CD14-positive monocyte (primary cell): ENCODE data around the gene PRKD1. TPM values are rescaled to one million over a fixed set of nuclear protein-coding genes. Genes with fewer than 3 reads are reported as not detected.

ENCODE experiments used
- DNase-seq, 3 donors: peaks; one replicate each; pipeline ENCODE4 v3.0.0-alpha.2; 2011 to 2022
- H2AFZ ChIP-seq: 2 replicates; pipeline ENCODE4 v1.6.0; 2012; ENCODE audit warnings: mild to moderate bottlenecking, low read depth, low read length, inconsistent platforms; ENCODE audit not compliant: insufficient read depth, poor library complexity, severe bottlenecking
- H3K27ac ChIP-seq, 2 donors: 1 replicate in 1 of 2; 2 replicates in 1 of 2; pipeline ENCODE4 v1.5.1; 2012 to 2013; ENCODE audit warnings: low read length in 2 of 2, control low read depth in 1 of 2, inconsistent platforms in 1 of 2, low read depth in 1 of 2, mild to moderate bottlenecking in 1 of 2
- H3K27me3 ChIP-seq, 2 donors: one replicate each; pipeline versions ENCODE4 v1.6.0 to v1.6.1; 2011 to 2013; ENCODE audit warnings: low read length in 2 of 2; ENCODE audit not compliant: control insufficient read depth in 2 of 2, insufficient read depth in 2 of 2
- H3K36me3 ChIP-seq, 2 donors: replicated peaks in 1 of 2; 1 replicate in 1 of 2; 2 replicates in 1 of 2; pipeline versions ENCODE4 v1.5.1 to v1.6.1; 2012 to 2013; ENCODE audit warnings: low read length in 2 of 2, control low read depth in 1 of 2, inconsistent platforms in 1 of 2, mild to moderate bottlenecking in 1 of 2; ENCODE audit not compliant: insufficient read depth in 2 of 2, control insufficient read depth in 1 of 2
- H3K4me1 ChIP-seq, 2 donors: 1 replicate in 1 of 2; 2 replicates in 1 of 2; pipeline versions ENCODE4 v1.5.1 to v1.6.1; 2012 to 2013; ENCODE audit warnings: low read length in 2 of 2, control low read depth in 1 of 2, inconsistent platforms in 1 of 2, mild to moderate bottlenecking in 1 of 2, moderate library complexity in 1 of 2; ENCODE audit not compliant: insufficient read depth in 2 of 2, control insufficient read depth in 1 of 2
- H3K4me2 ChIP-seq: replicated peaks from 2 replicates; pipeline ENCODE3; 2012; ENCODE audit warnings: low read length, moderate library complexity, mild to moderate bottlenecking; ENCODE audit not compliant: poor library complexity, severe bottlenecking; ENCODE audit errors: extremely low read depth
- H3K4me3 ChIP-seq, 3 experiments: fragments of 200-600 bp in 1 of 3; sonication (generic) in 1 of 3; replicated peaks in 1 of 3; 1 replicate in 2 of 3; 2 replicates in 1 of 3; pipeline ENCODE4 v1.5.1; 2011 to 2013; ENCODE audit warnings: low read length in 3 of 3, mild to moderate bottlenecking in 3 of 3, control low read depth in 2 of 3, low read depth in 2 of 3, inconsistent platforms in 1 of 3, moderate library complexity in 1 of 3
- H3K79me2 ChIP-seq: 2 replicates; pipeline ENCODE4 v1.6.0; 2012; ENCODE audit warnings: mild to moderate bottlenecking, control low read depth, inconsistent platforms, low read length, moderate library complexity; ENCODE audit not compliant: insufficient read depth
- H3K9ac ChIP-seq: 2 replicates; pipeline ENCODE4 v1.6.0; 2017; ENCODE audit warnings: low read length, mild to moderate bottlenecking; ENCODE audit not compliant: insufficient read depth, poor library complexity, severe bottlenecking
- H3K9me3 ChIP-seq, 2 donors: replicated peaks in 1 of 2; 1 replicate in 1 of 2; 2 replicates in 1 of 2; pipeline versions ENCODE4 v1.5.1 to v1.6.1; 2012 to 2013; ENCODE audit warnings: low read length in 2 of 2, control low read depth in 1 of 2; ENCODE audit not compliant: control insufficient read depth in 1 of 2, insufficient read depth in 1 of 2
- H4K20me1 ChIP-seq: 2 replicates; pipeline ENCODE4 v1.6.0; 2012; ENCODE audit warnings: mild to moderate bottlenecking, low read length, control low read depth, moderate library complexity; ENCODE audit not compliant: insufficient read depth
- H3K27ac Mint-ChIP-seq, 7 donors: one replicate each; pipeline ENCODE4 v1.8.0; 2020; ENCODE audit warnings: mild to moderate bottlenecking in 7 of 7, mixed read lengths in 7 of 7, moderate library complexity in 6 of 7, inconsistent platforms in 2 of 7
- H3K27me3 Mint-ChIP-seq, 3 donors: one replicate each; pipeline ENCODE4 v1.8.0; 2021 to 2022; ENCODE audit warnings: low read depth in 3 of 3, mild to moderate bottlenecking in 3 of 3, mixed read lengths in 3 of 3, moderate library complexity in 3 of 3, inconsistent platforms in 1 of 3
- H3K36me3 Mint-ChIP-seq, 2 donors: one replicate each; pipeline ENCODE4 v1.8.0; 2020; ENCODE audit warnings: mixed read lengths in 2 of 2, inconsistent platforms in 1 of 2, mild to moderate bottlenecking in 1 of 2
- H3K4me1 Mint-ChIP-seq: one replicate; pipeline ENCODE4 v1.8.0; 2020; ENCODE audit warnings: mild to moderate bottlenecking, mixed read lengths
- H3K4me3 Mint-ChIP-seq, 2 donors: one replicate each; pipeline ENCODE4 v1.8.0; 2020; ENCODE audit warnings: mild to moderate bottlenecking in 2 of 2, mixed read lengths in 2 of 2, moderate library complexity in 1 of 2
- H3K9me3 Mint-ChIP-seq, 7 donors: one replicate each; pipeline ENCODE4 v1.8.0; 2020 to 2022; ENCODE audit warnings: mixed read lengths in 7 of 7, mild to moderate bottlenecking in 6 of 7, moderate library complexity in 6 of 7, inconsistent platforms in 2 of 7
- WGBS: methylation state at CpG from one replicate; pipeline ENCODE4 v1.1.5; 2013; ENCODE audit warnings: missing lambda C conversion rate; ENCODE audit not compliant: insufficient coverage; 5-methylcytosine and 5-hydroxymethylcytosine counted together
- intact Hi-C, 2 donors: fragments of 100-400 bp; cut with micrococcal nuclease; formaldehyde crosslinking; loops; one replicate each; pipeline versions ENCODE4 v1.15.0 to v1.15.1; 2023
- polyA plus RNA-seq, 3 donors: library from polyadenylated mRNA; depleted of rRNA in 1 of 3; unstranded in 2 of 3; stranded (reverse) in 1 of 3; fragments of 300-500 nt in 2 of 3; fragments of >200 nt in 1 of 3; fragmentation: Illumina TruSeq in 2 of 3; gene quantifications; 1 replicate in 2 of 3; 2 replicates in 1 of 3; pipeline ENCODE4 v1.2.3, GENCODE V29; 2012 to 2021
- TF ChIP-seq, protein P1 (sequence below): fragments of 200-600 bp; IDR thresholded peaks from one replicate; pipeline ENCODE4 v1.8.0; 2022; ENCODE audit warnings: antibody characterized with exemption, mild to moderate bottlenecking

Gene PRKD1
- polyA plus RNA-seq, 3 donors, result not detected

DNA sequence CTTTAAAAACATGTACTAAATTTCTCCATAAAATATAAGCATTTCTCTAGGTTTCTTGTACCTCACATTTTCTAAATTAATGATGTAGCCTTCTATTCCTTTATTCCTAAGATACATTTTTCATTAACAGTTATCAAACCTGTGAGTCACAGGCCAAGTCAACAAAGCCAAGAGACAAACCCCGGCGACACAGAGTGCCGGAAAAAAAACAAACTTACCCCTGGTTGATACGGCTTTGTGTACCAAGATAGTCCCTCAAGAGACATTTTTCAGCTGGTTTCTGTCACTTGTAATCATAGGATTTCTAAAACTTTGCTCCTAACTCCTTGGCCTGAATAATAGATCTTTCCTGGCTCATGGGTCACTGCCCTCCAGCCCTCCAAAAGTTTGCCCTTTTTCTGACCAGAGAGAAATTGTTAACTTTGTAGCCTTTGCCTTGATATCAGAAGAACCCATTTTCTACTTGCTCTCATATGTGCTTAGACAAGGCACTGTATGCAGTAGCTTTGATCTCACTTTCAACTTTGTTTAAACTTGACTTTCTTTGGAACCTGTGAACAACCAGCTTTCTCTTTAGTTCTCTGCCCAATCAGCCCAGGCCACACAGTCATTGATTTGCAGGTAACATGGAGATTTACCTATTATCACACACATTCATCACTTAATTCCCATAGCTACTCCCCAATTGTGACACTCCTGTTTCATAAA lies 172.2 kb downstream of the PRKD1 start:
- no peak overlapping the region for H3K9ac ChIP-seq
- Mint-ChIP-seq H3K9me3 (peaks cover 0 to 3% (median 0%) of the 10 kb centered on the region in 7 donors), H3K36me3 (no peaks in the 10 kb centered on the region), H3K4me1 (no peaks in the 10 kb centered on the region), H3K27ac (no peak overlapping the region), H3K4me3 (no peak overlapping the region), H3K27me3 (peaks cover 0 to 2% (median 0%) of the 10 kb centered on the region in 3 donors)
- no peaks in the 10 kb centered on the region for H3K4me1 ChIP-seq
- no peak overlapping the region for H3K4me3 ChIP-seq
- H4K20me1 ChIP-seq, result no peaks in the 10 kb centered on the region
- no peaks in the 10 kb centered on the region for H3K27me3 ChIP-seq
- no peak overlapping the region for H3K4me2 ChIP-seq
- no peak overlapping the region for H2AFZ ChIP-seq
- H3K36me3 ChIP-seq, result no peaks in the 10 kb centered on the region
- no peak for DNase-seq
- TF ChIP-seq, protein P1, sequence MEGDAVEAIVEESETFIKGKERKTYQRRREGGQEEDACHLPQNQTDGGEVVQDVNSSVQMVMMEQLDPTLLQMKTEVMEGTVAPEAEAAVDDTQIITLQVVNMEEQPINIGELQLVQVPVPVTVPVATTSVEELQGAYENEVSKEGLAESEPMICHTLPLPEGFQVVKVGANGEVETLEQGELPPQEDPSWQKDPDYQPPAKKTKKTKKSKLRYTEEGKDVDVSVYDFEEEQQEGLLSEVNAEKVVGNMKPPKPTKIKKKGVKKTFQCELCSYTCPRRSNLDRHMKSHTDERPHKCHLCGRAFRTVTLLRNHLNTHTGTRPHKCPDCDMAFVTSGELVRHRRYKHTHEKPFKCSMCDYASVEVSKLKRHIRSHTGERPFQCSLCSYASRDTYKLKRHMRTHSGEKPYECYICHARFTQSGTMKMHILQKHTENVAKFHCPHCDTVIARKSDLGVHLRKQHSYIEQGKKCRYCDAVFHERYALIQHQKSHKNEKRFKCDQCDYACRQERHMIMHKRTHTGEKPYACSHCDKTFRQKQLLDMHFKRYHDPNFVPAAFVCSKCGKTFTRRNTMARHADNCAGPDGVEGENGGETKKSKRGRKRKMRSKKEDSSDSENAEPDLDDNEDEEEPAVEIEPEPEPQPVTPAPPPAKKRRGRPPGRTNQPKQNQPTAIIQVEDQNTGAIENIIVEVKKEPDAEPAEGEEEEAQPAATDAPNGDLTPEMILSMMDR, result no peak
- H3K27ac ChIP-seq, result no peak overlapping the region
- intact Hi-C loops, result no loop called here
- H3K9me3 ChIP-seq, result no peaks in the 10 kb centered on the region
- H3K79me2 ChIP-seq, result no peaks in the 10 kb centered on the region
- WGBS, result 87% methylated on average over 4 of the region's 4 CpGs

DNA sequence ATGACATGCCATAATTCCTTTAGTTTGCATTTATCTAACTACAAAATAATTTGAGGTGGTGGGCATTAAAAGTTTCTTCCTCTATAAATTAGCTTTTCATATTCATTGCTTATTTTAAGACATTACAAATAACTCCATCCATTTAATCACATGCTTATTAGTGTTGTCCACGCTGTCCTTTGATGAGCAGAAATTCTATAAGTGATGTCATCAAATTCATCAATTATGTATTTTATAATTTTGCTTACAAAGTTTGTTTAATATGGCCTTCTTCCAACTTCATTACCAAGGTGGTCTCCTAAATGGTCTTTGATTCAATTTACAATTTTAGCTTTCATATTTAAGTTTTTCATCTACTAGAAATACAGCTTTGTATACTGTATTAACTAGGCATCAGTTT lies 173.5 kb downstream of the PRKD1 start:
- Histone ChIP-seq H3K27me3 (no peaks in the 10 kb centered on the region), H3K79me2 (no peaks in the 10 kb centered on the region), H3K9ac (no peak overlapping the region), H3K9me3 (no peaks in the 10 kb centered on the region), H3K4me2 (no peak overlapping the region), H3K27ac (no peak overlapping the region), H3K36me3 (no peaks in the 10 kb centered on the region), H3K4me1 (no peaks in the 10 kb centered on the region), H4K20me1 (no peaks in the 10 kb centered on the region), H2AFZ (no peak overlapping the region), H3K4me3 (no peak overlapping the region)
- peaks cover 0 to 2% (median 0%) of the 10 kb centered on the region in 3 donors for H3K27me3 Mint-ChIP-seq
- WGBS, result no CpG with 5 or more reads among the region's 1 CpG
- intact Hi-C loops, result no loop called here
- H3K36me3 Mint-ChIP-seq, result no peaks in the 10 kb centered on the region
- no peaks in the 10 kb centered on the region for H3K4me1 Mint-ChIP-seq
- H3K4me3 Mint-ChIP-seq, result no peak overlapping the region
- H3K9me3 Mint-ChIP-seq, result peaks cover 0 to 3% (median 0%) of the 10 kb centered on the region in 7 donors
- no peak overlapping the region for H3K27ac Mint-ChIP-seq
- DNase-seq, result no peak
- TF ChIP-seq, protein P1, result no peak
